ENCODE measurements around the gene HIVEP3. TPM values are rescaled to one million over a fixed set of nuclear protein-coding genes. Genes with fewer than 3 reads are reported as not detected.

The HIVEP3 gene
- total RNA-seq, 4 donors from 2014 or later = 4.2 to 6.5 (median 4.7) TPM

DNA sequence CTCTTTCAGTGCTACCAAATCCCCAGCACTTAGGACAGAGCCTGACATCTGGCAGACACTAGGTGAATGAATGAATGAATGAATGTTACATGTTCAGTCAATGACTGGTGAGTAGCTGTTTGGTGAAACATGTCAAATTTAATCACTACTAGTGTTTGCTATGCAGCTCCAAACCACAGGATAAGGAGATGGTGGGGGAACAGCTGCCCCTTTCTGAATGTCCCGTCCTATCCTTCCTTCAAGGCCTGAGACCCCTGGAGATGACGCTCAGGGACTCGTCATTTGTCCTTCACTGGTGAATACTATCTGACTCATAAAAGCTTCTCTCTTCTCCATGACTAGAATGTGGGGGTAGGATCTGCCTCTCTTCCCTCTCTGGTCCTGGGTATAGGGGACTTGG, 175.4 kb downstream of the HIVEP3 start:
- H3K4me1 ChIP-seq = peaks cover 0 to 19% (median 13%) of the 10 kb centered on the region in 4 donors
- 78 to 95% methylated on average over 3 of the region's 3 CpGs for WGBS, 2 donors
- DNase-seq (ENCODE audit: low spot score in 2 of 2) = no peak

DNA sequence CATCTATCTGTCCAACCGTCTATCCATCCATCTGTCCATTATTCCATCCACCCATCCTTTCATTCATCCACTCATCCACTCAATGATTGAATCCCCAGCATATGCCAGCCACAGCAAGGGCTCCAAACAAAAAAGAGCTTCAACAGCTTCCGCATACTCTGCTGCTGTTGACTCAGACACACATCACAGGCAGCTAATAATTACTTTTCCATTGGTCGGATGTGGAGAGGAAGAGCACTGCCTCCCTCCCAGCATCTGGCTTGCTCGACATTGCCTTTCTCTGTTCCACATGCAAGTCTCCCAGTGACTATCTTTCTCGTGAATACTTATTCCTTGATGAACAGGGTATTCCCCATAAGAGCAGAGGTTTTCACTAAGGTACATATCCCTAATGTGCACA, 176.5 kb downstream of the HIVEP3 start:
- Histone ChIP-seq H3K9me3 (no peaks in the 10 kb centered on the region), H3K27ac (no peak overlapping the region), H3K36me3 (no peaks in the 10 kb centered on the region), H3K27me3 (no peaks in the 10 kb centered on the region), H3K4me3 (no peak overlapping the region), H3K4me1 (peaks cover 0 to 22% (median 15%) of the 10 kb centered on the region in 4 donors)
- TF ChIP-seq EP300 (IDR thresholded peaks at IDR 0.05) (no peak), POLR2A (IDR thresholded peaks at IDR 0.05) (no peak)
- TF ChIP-seq, protein P1, sequence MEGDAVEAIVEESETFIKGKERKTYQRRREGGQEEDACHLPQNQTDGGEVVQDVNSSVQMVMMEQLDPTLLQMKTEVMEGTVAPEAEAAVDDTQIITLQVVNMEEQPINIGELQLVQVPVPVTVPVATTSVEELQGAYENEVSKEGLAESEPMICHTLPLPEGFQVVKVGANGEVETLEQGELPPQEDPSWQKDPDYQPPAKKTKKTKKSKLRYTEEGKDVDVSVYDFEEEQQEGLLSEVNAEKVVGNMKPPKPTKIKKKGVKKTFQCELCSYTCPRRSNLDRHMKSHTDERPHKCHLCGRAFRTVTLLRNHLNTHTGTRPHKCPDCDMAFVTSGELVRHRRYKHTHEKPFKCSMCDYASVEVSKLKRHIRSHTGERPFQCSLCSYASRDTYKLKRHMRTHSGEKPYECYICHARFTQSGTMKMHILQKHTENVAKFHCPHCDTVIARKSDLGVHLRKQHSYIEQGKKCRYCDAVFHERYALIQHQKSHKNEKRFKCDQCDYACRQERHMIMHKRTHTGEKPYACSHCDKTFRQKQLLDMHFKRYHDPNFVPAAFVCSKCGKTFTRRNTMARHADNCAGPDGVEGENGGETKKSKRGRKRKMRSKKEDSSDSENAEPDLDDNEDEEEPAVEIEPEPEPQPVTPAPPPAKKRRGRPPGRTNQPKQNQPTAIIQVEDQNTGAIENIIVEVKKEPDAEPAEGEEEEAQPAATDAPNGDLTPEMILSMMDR (IDR thresholded peaks at IDR 0.05) = no peak
- 57 to 61% methylated on average over 5 of the region's 5 CpGs for WGBS, 2 donors
- DNase-seq (ENCODE audit: low spot score in 2 of 2) = no peak

More for the DNA sequence above, 175.4 kb downstream of the HIVEP3 start:
- Histone ChIP-seq H3K4me3 (no peak overlapping the region), H3K9me3 (no peaks in the 10 kb centered on the region), H3K36me3 (no peaks in the 10 kb centered on the region), H3K27ac (no peak overlapping the region), H3K27me3 (no peaks in the 10 kb centered on the region)
- no peak for TF ChIP-seq POLR2A (IDR thresholded peaks at IDR 0.05)
- no peak for TF ChIP-seq EP300 (IDR thresholded peaks at IDR 0.05)
- TF ChIP-seq, protein P1 (IDR thresholded peaks at IDR 0.05) = no peak

DNA sequence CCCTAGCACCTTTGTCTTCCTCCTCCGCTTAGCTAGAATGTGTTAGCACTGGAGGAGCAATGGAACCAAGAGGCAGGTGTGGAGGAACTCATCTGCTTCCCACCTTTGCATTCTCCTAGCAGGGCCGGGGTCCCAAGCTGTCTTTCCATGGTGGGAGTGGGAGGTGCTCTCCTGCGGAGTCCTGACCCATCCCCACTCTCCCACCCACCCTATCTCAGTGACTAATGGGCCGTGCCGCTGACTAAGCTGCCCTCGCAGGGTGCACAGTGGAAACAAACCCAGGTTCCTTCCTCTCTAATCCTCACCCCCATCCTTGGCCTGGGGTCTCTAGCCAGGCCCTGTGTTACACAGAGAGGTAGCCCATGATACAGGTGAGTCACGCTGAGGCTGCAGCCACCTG, 177.5 kb downstream of the HIVEP3 start:
- Histone ChIP-seq H3K4me3 (no peak overlapping the region), H3K4me1 (peaks cover 0 to 23% (median 17%) of the 10 kb centered on the region in 4 donors), H3K27ac (no peak overlapping the region), H3K27me3 (no peaks in the 10 kb centered on the region), H3K9me3 (no peaks in the 10 kb centered on the region), H3K36me3 (no peaks in the 10 kb centered on the region)
- DNase-seq (ENCODE audit: low spot score in 2 of 2) = no peak
- TF ChIP-seq EP300 (IDR thresholded peaks at IDR 0.05) (no peak), POLR2A (IDR thresholded peaks at IDR 0.05) (no peak)
- TF ChIP-seq, protein P1 (IDR thresholded peaks at IDR 0.05) = no peak
- WGBS, 2 donors = 86 to 94% methylated on average over 4 to 7 of the region's 7 CpGs

DNA sequence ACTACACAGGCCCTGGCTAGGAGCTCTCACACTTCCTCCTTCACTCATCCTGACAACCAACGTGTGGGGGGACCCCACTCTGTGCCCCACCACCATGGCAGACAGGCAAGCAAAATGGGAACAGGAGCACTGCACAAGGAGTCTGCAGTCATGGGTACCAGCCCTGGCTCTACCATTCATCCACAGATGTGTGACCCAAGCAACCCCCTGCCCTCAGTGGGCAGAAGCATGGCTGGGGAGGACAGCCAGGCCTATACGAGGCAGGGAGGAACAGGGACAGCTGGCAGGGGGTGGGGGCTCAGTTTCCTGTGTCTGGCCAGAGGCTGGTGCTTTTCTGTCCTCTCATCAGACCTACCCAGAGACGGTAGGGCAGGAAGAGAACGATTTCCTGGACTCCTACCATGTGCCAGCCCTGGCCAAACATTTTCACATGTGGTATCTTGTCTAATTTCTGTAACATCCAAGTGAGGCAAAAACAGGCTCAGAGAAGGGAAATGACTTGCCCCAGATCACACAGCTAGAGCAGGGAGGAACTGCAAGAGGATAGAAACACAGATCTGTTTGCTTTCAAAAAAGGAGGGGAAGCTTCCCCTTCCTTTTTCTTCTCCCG, 178.0 kb downstream of the HIVEP3 start:
- H3K27ac ChIP-seq = no peak overlapping the region
- H3K4me1 ChIP-seq = peaks cover 0 to 28% (median 19%) of the 10 kb centered on the region in 4 donors
- no peak for TF ChIP-seq POLR2A (IDR thresholded peaks at IDR 0.05)
- no peak for TF ChIP-seq EP300 (IDR thresholded peaks at IDR 0.05)
- TF ChIP-seq, protein P1 (IDR thresholded peaks at IDR 0.05) = no peak
- WGBS, 2 donors = 61 to 64% methylated on average over 5 of the region's 5 CpGs
- no peaks in the 10 kb centered on the region for H3K9me3 ChIP-seq
- H3K36me3 ChIP-seq = no peaks in the 10 kb centered on the region
- H3K27me3 ChIP-seq = no peaks in the 10 kb centered on the region
- H3K4me3 ChIP-seq = no peak overlapping the region
- DNase-seq (ENCODE audit: low spot score in 2 of 2) = no peak

DNA sequence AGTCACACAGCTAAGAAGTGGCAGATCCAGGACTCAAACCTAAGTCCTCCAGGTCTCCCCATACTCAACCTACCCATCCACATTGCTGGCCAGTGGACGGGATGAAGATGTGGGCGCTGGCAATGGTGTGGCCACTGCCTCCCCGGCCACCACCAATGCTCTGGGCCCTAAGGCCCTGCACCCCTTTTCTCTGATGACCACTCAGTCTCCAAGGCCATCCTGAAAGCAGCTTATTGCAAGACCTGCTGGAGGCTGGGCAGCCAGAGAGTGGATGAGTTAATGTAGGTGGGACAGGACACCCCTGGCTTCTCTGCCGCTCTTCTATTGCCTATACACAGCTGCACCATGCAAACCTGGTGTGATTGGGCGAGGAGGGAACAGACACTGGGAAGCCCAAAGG, 178.7 kb downstream of the HIVEP3 start:
- no peak overlapping the region for H3K27ac ChIP-seq

More for the DNA sequence above, 178.7 kb downstream of the HIVEP3 start:
- Histone ChIP-seq H3K27me3 (no peaks in the 10 kb centered on the region), H3K4me3 (no peak overlapping the region), H3K9me3 (no peaks in the 10 kb centered on the region), H3K36me3 (no peaks in the 10 kb centered on the region), H3K4me1 (peaks cover 0 to 32% (median 20%) of the 10 kb centered on the region in 4 donors)
- 92 to 96% methylated on average over 5 of the region's 5 CpGs for WGBS, 2 donors
- DNase-seq (ENCODE audit: low spot score in 2 of 2) = no peak
- TF ChIP-seq EP300 (IDR thresholded peaks at IDR 0.05) (no peak), POLR2A (IDR thresholded peaks at IDR 0.05) (no peak)
- TF ChIP-seq, protein P1 (IDR thresholded peaks at IDR 0.05) = no peak

Data from tibial nerve (tissue), 4 donors.